Heart left ventricle (tissue), 16 donors: Measurements from ENCODE around the gene NLRX1. TPM values are rescaled to one million over a fixed set of nuclear protein-coding genes. Genes with fewer than 3 reads are reported as not detected.

Source experiments
- ATAC-seq, 4 donors: fragments of 200-7000 bp; cut with Tn5 transposase; one replicate each; pipeline ENCODE4 v1.9.1; 2020 to 2022; ENCODE audit warnings: moderate library complexity in 4 of 4, mild to moderate bottlenecking in 3 of 4, moderate number of reproducible peaks in 1 of 4
- DNase-seq, 5 donors: peaks; one replicate each; pipeline ENCODE4 v3.0.0-alpha.2; 2020
- H3K27ac ChIP-seq, 12 donors: fragments of 200-600 bp; sonication (generic) in 4 of 12; one replicate each; pipeline versions ENCODE4 v1.5.0 to v1.8.0; 2016 to 2022; ENCODE audit warnings: mild to moderate bottlenecking in 2 of 12
- H3K27me3 ChIP-seq, 9 donors: fragments of 200-600 bp; sonication (generic) in 2 of 9; one replicate each; pipeline versions ENCODE4 v1.5.1 to v1.8.0; 2016 to 2022; ENCODE audit warnings: mild to moderate bottlenecking in 3 of 9
- H3K36me3 ChIP-seq, 9 donors: fragments of 200-600 bp; sonication (generic) in 2 of 9; one replicate each; pipeline versions ENCODE4 v1.5.0 to v1.8.0; 2018 to 2022; ENCODE audit warnings: mild to moderate bottlenecking in 2 of 9
- H3K4me1 ChIP-seq, 12 donors: fragments of 200-600 bp; sonication (generic) in 4 of 12; one replicate each; pipeline versions ENCODE4 v1.5.0 to v1.8.0; 2016 to 2022; ENCODE audit warnings: mild to moderate bottlenecking in 3 of 12
- H3K4me3 ChIP-seq, 12 donors: fragments of 200-600 bp; sonication (generic) in 4 of 12; one replicate each; pipeline versions ENCODE4 v1.5.0 to v1.8.0; 2017 to 2022; ENCODE audit warnings: mild to moderate bottlenecking in 9 of 12, moderate library complexity in 4 of 12
- H3K9me3 ChIP-seq, 12 donors: fragments of 200-600 bp; sonication (generic) in 4 of 12; one replicate each; pipeline versions ENCODE4 v1.5.0 to v1.8.0; 2016 to 2022; ENCODE audit warnings: mild to moderate bottlenecking in 1 of 12
- CTCF ChIP-seq, 12 donors: fragments of 200-600 bp; sonication (generic) in 4 of 12; IDR thresholded peaks; one replicate each; pipeline versions ENCODE4 v1.5.0 to v1.8.0; 2018 to 2022; ENCODE audit warnings: antibody characterized with exemption in 12 of 12, mild to moderate bottlenecking in 5 of 12
- POLR2A ChIP-seq, 2 donors: fragments of 450-650 bp; IDR thresholded peaks; one replicate each; pipeline ENCODE4 v1.6.1; 2017; ENCODE audit warnings: antibody characterized with exemption in 2 of 2, mild to moderate bottlenecking in 2 of 2, moderate library complexity in 2 of 2
- WGBS, 4 donors: extraction: QIAGEN DNeasy Blood & Tissue Kit in 2 of 4; methylation state at CpG; one replicate each; pipeline versions ENCODE4 v1.1.5 to v1.1.7; 2013 to 2018; 5-methylcytosine and 5-hydroxymethylcytosine counted together
- intact Hi-C, 10 donors: fragments of 100-400 bp; cut with DNase I; formaldehyde crosslinking; loops; one replicate each; pipeline versions ENCODE4 v1.11.1 to v1.14.2; 2022
- polyA plus RNA-seq, 2 donors: library from polyadenylated mRNA; stranded (reverse); fragments of 200-250 nt; gene quantifications; one replicate each; pipeline ENCODE4 v1.2.3, GENCODE V29; 2013
- total RNA-seq, 9 donors: library from RNA; depleted of rRNA in 2 of 9; stranded (reverse); fragments of >200 nt in 2 of 9; fragmentation: NEBNext Ultra II Directional in 3 of 9; extraction: Animal tissue kit (Norgen Biotek cat#: 25700) in 3 of 9; gene quantifications; one replicate each; pipeline versions ENCODE4 v1.1.0 to v1.2.4, GENCODE V29; 2016 to 2023
- donor health status: ischemic (EF 13 %, LVEDD 7.1; RV severe dilation, severe dysfunction).
- donor health status: healthy with polysubstance abuse.
- donor health status: DM: no; HTN: yes; CAD: no.
- donor health status: DM: no; HTN: no; CAD: no.
- donor health status: ischemic (EF 25% LVEDD 6.9; RV normal size, moderate dysfunction).
- donor health status: ischemic (EF 25% LVEDD 5.7; RV mildly dilated, moderate dysfunction).
- donor health status: healthy.
- donor health status: DM: yes; HTN: yes; CAD: no.
- donor health status: ischemic (EF 35%, LVEDD 5.7; RV mildly dilated, moderate dysfunction).
- donor health status: nonischemic (EF 11% LVEDD 7.7; RV severe dilation, severe dysfunction).
- donor health status: DM: yes; HTN: yes; CAD: no.
- donor health status: PGD.
- donor health status: ischemic (EF 29% LVEDD 5.4; RV normal size, mild dysfunction).
- donor health status: nonischemic (EF 23%, LVEDD 6.1; RV moderate dilation, normal function).

The NLRX1 gene
- total and polyA plus RNA-seq, 11 donors, result 10.6 to 47.0 (median 29.5) TPM

- intact Hi-C loops, result loop anchor here in 6 of 10 donors (5.0 to 10.0 kb wide), 6 partner anchors 43 to 328 kb away; partner anchors contain the start of genes MCAM (in 1 of the 6) and RNF26 (in 1 of the 6)
- ATAC-seq (peak in 3 of 4 donors; percentile 42 to 62 (median 53)), DNase-seq (peak in 2 of 5 donors; percentile 39 to 76)
Measured at GRCh38 chr11:119149018-119149785, 19.3 kb upstream of the NLRX1 start, which contains the start of gene ABCG4. Gene ABCG4 (plus strand): TSS chr11:119149052. CDS start chr11:119149966, 914 bp downstream.

GRCh38 chr11:119149786-119150275, 18.7 kb upstream of the NLRX1 start:
- DNase-seq (no peak), ATAC-seq (no peak)
- TF ChIP-seq POLR2A (IDR thresholded peaks at IDR 0.05) (no peak), CTCF (IDR thresholded peaks at IDR 0.05) (no peak)
- Histone ChIP-seq H3K4me1 (peaks cover 0 to 19% (median 7%) of the 10 kb centered on the region in 12 donors), H3K9me3 (no peaks in the 10 kb centered on the region), H3K36me3 (no peaks in the 10 kb centered on the region), H3K27ac (no peak overlapping the region), H3K4me3 (peak overlapping the region in 10 of 12 donors; percentile 51 to 83 (median 64)), H3K27me3 (peaks cover 0 to 47% (median 0%) of the 10 kb centered on the region in 9 donors)
- 35 to 52% (median 46%) methylated on average over 26 to 33 of the region's 33 CpGs for whole genome bisulfite sequencing, 4 donors
- intact Hi-C loops, result loop anchor here in 7 of 10 donors (5.0 to 10.0 kb wide), 6 partner anchors 42 to 327 kb away; partner anchors contain the start of genes MCAM (in 1 of the 7) and RNF26 (in 1 of the 7)

More at GRCh38 chr11:119149018-119149785, 19.3 kb upstream of the NLRX1 start, which contains the start of gene ABCG4:
- H3K27ac ChIP-seq, result peak within 1 kb of the TSS in 1 of 12 donors; percentile 29
- no peaks in the 10 kb centered on the region for H3K9me3 ChIP-seq
- H3K4me1 ChIP-seq, result peaks cover 0 to 23% (median 7%) of the 10 kb centered on the region in 12 donors
- TF ChIP-seq POLR2A (IDR thresholded peaks at IDR 0.05), result no peak
- no peak for TF ChIP-seq CTCF (IDR thresholded peaks at IDR 0.05)
- H3K36me3 ChIP-seq, result no peaks in the 10 kb centered on the region
- 1% methylated on average over 44 to 73 of the region's 73 CpGs for WGBS, 4 donors
- H3K4me3 ChIP-seq, result peak within 1 kb of the TSS; percentile 46 to 83 (median 63)
- peaks cover 0 to 47% (median 0%) of the 10 kb centered on the region in 9 donors for H3K27me3 ChIP-seq

- Histone ChIP-seq H3K9me3 (no peaks in the 10 kb centered on the region), H3K4me1 (peaks cover 0 to 16% (median 7%) of the 10 kb centered on the region in 12 donors), H3K27me3 (peaks cover 0 to 33% (median 0%) of the 10 kb centered on the region in 9 donors), H3K36me3 (no peaks in the 10 kb centered on the region), H3K4me3 (no peak overlapping the region), H3K27ac (no peak overlapping the region)
- intact Hi-C loops, result loop anchor here in 1 of 10 donors (5.0 kb wide), 1 partner anchor 45 kb away; no protein-coding TSS in a partner anchor
- TF ChIP-seq POLR2A (IDR thresholded peaks at IDR 0.05), result no peak
- no peak for TF ChIP-seq CTCF (IDR thresholded peaks at IDR 0.05)
- ATAC-seq, result no peak
- 86 to 91% (median 89%) methylated on average over 8 to 9 of the region's 9 CpGs for WGBS, 4 donors
- DNase-seq, result no peak
Measured at GRCh38 chr11:119152043-119152442, 16.5 kb upstream of the NLRX1 start.

- peaks cover 0 to 31% (median 0%) of the 10 kb centered on the region in 9 donors for H3K27me3 ChIP-seq
Measured at GRCh38 chr11:119152604-119153003, 15.9 kb upstream of the NLRX1 start.

More at GRCh38 chr11:119152604-119153003, 15.9 kb upstream of the NLRX1 start:
- peaks cover 0 to 16% (median 7%) of the 10 kb centered on the region in 12 donors for H3K4me1 ChIP-seq
- WGBS, 4 donors, result 92 to 94% (median 93%) methylated on average over 4 of the region's 4 CpGs
- no peaks in the 10 kb centered on the region for H3K9me3 ChIP-seq
- ATAC-seq, result no peak
- no peak for TF ChIP-seq CTCF (IDR thresholded peaks at IDR 0.05)
- no peak for TF ChIP-seq POLR2A (IDR thresholded peaks at IDR 0.05)
- H3K4me3 ChIP-seq, result no peak overlapping the region
- H3K27ac ChIP-seq, result no peak overlapping the region
- no peak for DNase-seq
- intact Hi-C loops, result loop anchor here in 1 of 10 donors (5.0 kb wide), 1 partner anchor 45 kb away; no protein-coding TSS in a partner anchor
- no peaks in the 10 kb centered on the region for H3K36me3 ChIP-seq
